IMR-90 (cell line): ENCODE measurements around the gene ITPKB. TPM values are rescaled to one million over a fixed set of nuclear protein-coding genes. Genes with fewer than 3 reads are reported as not detected.

ENCODE experiments used
- ATAC-seq: fragments of 200-7000 bp; cut with Tn5 transposase; 2 replicates; pipeline ENCODE4 v1.9.1; 2020; ENCODE audit warnings: low read depth, mild to moderate bottlenecking, moderate library complexity
- BruUV-seq: library from RNA; stranded (reverse); fragments of 400-500 nt; replicated peaks from 2 replicates; lab custom pipeline; 2021; lab: Mats Ljungman, UMichigan
- CTCF ChIA-PET: fragments of 300-600 bp; formaldehyde crosslinking; extraction: SDS; loops from one replicate; lab custom pipeline; 2021; ENCODE audit warnings: antibody characterized with exemption; lab: Yijun Ruan, JAX
- POLR2A ChIA-PET: fragments of 300-600 bp; sonication (Branson Sonifier 250); formaldehyde crosslinking; loops from one replicate; lab custom pipeline; 2022; ENCODE audit warnings: antibody characterized with exemption; ENCODE audit not compliant: unreplicated experiment; lab: Charles Lee
- DNase-seq: peaks from one replicate; pipeline ENCODE4 v3.0.0; 2013
- H2AFZ ChIP-seq: replicated peaks from 2 replicates; pipeline ENCODE3; 2013; ENCODE audit warnings: low read length, mild to moderate bottlenecking; ENCODE audit not compliant: poor library complexity
- H2AK5ac ChIP-seq: 2 replicates; pipeline ENCODE4 v1.6.1; 2013; ENCODE audit warnings: low read depth, low read length, inconsistent platforms
- H2AK9ac ChIP-seq: replicated peaks from 2 replicates; pipeline ENCODE3; 2013; ENCODE audit warnings: mild to moderate bottlenecking, low read depth, low read length, moderate library complexity; ENCODE audit not compliant: poor library complexity
- H2BK120ac ChIP-seq: 2 replicates; pipeline ENCODE4 v1.6.1; 2013; ENCODE audit warnings: low read depth, low read length, inconsistent platforms
- H2BK15ac ChIP-seq: 3 replicates; pipeline ENCODE4 v1.6.1; 2013; ENCODE audit warnings: low read depth, low read length, inconsistent platforms
- H2BK20ac ChIP-seq: 2 replicates; pipeline ENCODE4 v1.6.1; 2013; ENCODE audit warnings: low read depth, mild to moderate bottlenecking, inconsistent platforms, low read length, moderate library complexity
- H2BK5ac ChIP-seq: 2 replicates; pipeline ENCODE4 v1.6.1; 2013; ENCODE audit warnings: mild to moderate bottlenecking, low read depth, low read length, inconsistent platforms; ENCODE audit not compliant: poor library complexity, severe bottlenecking
- H3K14ac ChIP-seq: replicated peaks from 2 replicates; pipeline ENCODE4 v1.6.1; 2013; ENCODE audit warnings: low read depth, low read length, inconsistent platforms
- H3K18ac ChIP-seq: 2 replicates; pipeline ENCODE4 v1.6.1; 2013; ENCODE audit warnings: low read depth, low read length, control low read depth
- H3K23ac ChIP-seq: 2 replicates; pipeline ENCODE4 v1.6.1; 2013; ENCODE audit warnings: low read depth, low read length, inconsistent platforms
- H3K27ac ChIP-seq: 2 replicates; pipeline ENCODE4 v1.5.1; 2013; ENCODE audit warnings: mild to moderate bottlenecking, control low read depth, low read length; ENCODE audit not compliant: insufficient read depth
- H3K27me3 ChIP-seq: 2 replicates; pipeline ENCODE4 v1.6.1; 2013; ENCODE audit warnings: low read length; ENCODE audit not compliant: control insufficient read depth, insufficient read depth
- H3K36me3 ChIP-seq: 2 replicates; pipeline ENCODE4 v1.6.1; 2013; ENCODE audit warnings: low read length, mixed read lengths; ENCODE audit not compliant: control insufficient read depth, insufficient read depth
- H3K4ac ChIP-seq: 2 replicates; pipeline ENCODE4 v1.6.1; 2013; ENCODE audit warnings: low read depth, low read length, inconsistent platforms
- H3K4me1 ChIP-seq: 2 replicates; pipeline ENCODE4 v1.6.1; 2013; ENCODE audit warnings: low read length, mixed read lengths; ENCODE audit not compliant: control insufficient read depth, insufficient read depth
- H3K4me2 ChIP-seq: 2 replicates; pipeline ENCODE4 v1.6.1; 2013; ENCODE audit warnings: low read depth, mild to moderate bottlenecking, control low read depth, low read length, moderate library complexity
- H3K4me3 ChIP-seq: 2 replicates; pipeline ENCODE4 v1.5.1; 2013; ENCODE audit warnings: low read depth, mild to moderate bottlenecking, control low read depth, low read length, moderate library complexity; ENCODE audit not compliant: insufficient read depth
- H3K56ac ChIP-seq: 2 replicates; pipeline ENCODE4 v1.6.1; 2013; ENCODE audit warnings: low read length, inconsistent platforms; ENCODE audit not compliant: insufficient read depth; ENCODE audit errors: extremely low read depth
- H3K79me1 ChIP-seq, 2 experiments: 2 replicates each; pipeline ENCODE4 v1.6.1; 2013; ENCODE audit warnings: low read length in 2 of 2, inconsistent platforms in 1 of 2, low read depth in 1 of 2
- H3K9ac ChIP-seq: 2 replicates; pipeline ENCODE4 v1.6.1; 2013; ENCODE audit warnings: low read depth, low read length, control low read depth
- H3K9me1 ChIP-seq: 2 replicates; pipeline ENCODE4 v1.6.1; 2013; ENCODE audit warnings: low read length, inconsistent platforms; ENCODE audit not compliant: insufficient read depth
- H3K9me3 ChIP-seq: 2 replicates; pipeline ENCODE4 v1.6.1; 2013; ENCODE audit warnings: low read length; ENCODE audit not compliant: control insufficient read depth, insufficient read depth
- H4K20me1 ChIP-seq: 2 replicates; pipeline ENCODE4 v1.6.1; 2013; ENCODE audit warnings: low read length, inconsistent platforms; ENCODE audit not compliant: insufficient read depth
- H4K5ac ChIP-seq: 2 replicates; pipeline ENCODE4 v1.6.1; 2013; ENCODE audit warnings: mild to moderate bottlenecking, low read depth, low read length, control low read depth
- H4K8ac ChIP-seq, 2 experiments: 2 replicates each; pipeline ENCODE4 v1.6.1; 2013; ENCODE audit warnings: low read depth in 2 of 2, low read length in 2 of 2, control low read depth in 1 of 2, inconsistent platforms in 1 of 2
- H4K91ac ChIP-seq: 2 replicates; pipeline ENCODE4 v1.6.1; 2013; ENCODE audit warnings: low read depth, low read length, inconsistent platforms; ENCODE audit not compliant: insufficient read depth
- BHLHE40 ChIP-seq: fragments of 150-350 bp; IDR thresholded peaks from 2 replicates; pipeline ENCODE4 v1.6.1; 2016; ENCODE audit warnings: mild to moderate bottlenecking, low read depth, low read length
- CEBPB ChIP-seq: IDR thresholded peaks from 2 replicates; pipeline ENCODE4 v1.6.1; 2012; ENCODE audit warnings: low read depth, low read length, improper control_type of control experiment
- CHD1 ChIP-seq: IDR thresholded peaks from 2 replicates; pipeline ENCODE4 v1.6.1; 2012; ENCODE audit warnings: low read depth, low read length, improper control_type of control experiment
- CTCF ChIP-seq: conservative IDR thresholded peaks from 2 replicates; pipeline ENCODE4 v1.5.1; 2012; ENCODE audit warnings: mild to moderate bottlenecking, low read depth, low read length, improper control_type of control experiment
- ELK1 ChIP-seq: fragments of 150-350 bp; IDR thresholded peaks from 2 replicates; pipeline ENCODE4 v1.6.1; 2016; ENCODE audit warnings: low read depth, mild to moderate bottlenecking, low read length, moderate library complexity, borderline replicate concordance
- FOS ChIP-seq: fragments of 150-350 bp; IDR thresholded peaks from 2 replicates; pipeline ENCODE4 v1.6.1; 2016; ENCODE audit warnings: low read depth, low read length
- NFE2L2 ChIP-seq: fragments of 150-350 bp; IDR thresholded peaks from 2 replicates; pipeline ENCODE4 v1.6.1; 2016; ENCODE audit warnings: low read depth, mild to moderate bottlenecking, low read length
- RAD21 ChIP-seq: IDR thresholded peaks from 2 replicates; pipeline ENCODE4 v1.6.1; 2012; ENCODE audit warnings: low read length, improper control_type of control experiment
- RCOR1 ChIP-seq: IDR thresholded peaks from 2 replicates; pipeline ENCODE4 v1.6.1; 2012; ENCODE audit warnings: mild to moderate bottlenecking, low read length, improper control_type of control experiment; ENCODE audit not compliant: insufficient replicate concordance
- USF2 ChIP-seq: fragments of 150-350 bp; IDR thresholded peaks from 2 replicates; pipeline ENCODE4 v1.6.1; 2017; ENCODE audit warnings: mild to moderate bottlenecking, antibody characterized with exemption, low read length, low read depth
- WGBS, 2 experiments: methylation state at CpG; one replicate each; pipeline versions ENCODE4 v1.1.5 to v1.1.7; 2013; ENCODE audit warnings: missing lambda C conversion rate in 2 of 2; ENCODE audit not compliant: insufficient read length in 1 of 2; ENCODE audit errors: extremely low coverage in 2 of 2; 5-methylcytosine and 5-hydroxymethylcytosine counted together
- dilution Hi-C: fragments of 300-500 bp; cut with HindIII; formaldehyde crosslinking; loops from one replicate; pipeline ENCODE4 v1.14.3; 2018; ENCODE audit warnings: low sequenced_read_pairs; ENCODE audit not compliant: unreplicated experiment
- in situ Hi-C: fragments of 300-500 bp; cut with MboI; formaldehyde crosslinking; loops from 3 replicates; pipeline ENCODE4 v1.14.3; 2019; ENCODE audit warnings: low sequenced_read_pairs, inconsistent platforms, mixed read lengths
- intact Hi-C: fragments of 100-400 bp; cut with micrococcal nuclease; formaldehyde crosslinking; loops from 2 replicates; pipeline ENCODE4 v1.10.0; 2022
- polyA plus RNA-seq, 3 experiments: library from polyadenylated mRNA; depleted of rRNA; stranded (reverse); fragments of >200 nt; gene quantifications; 2 replicates each; pipeline ENCODE4 v1.2.3, GENCODE V29; 2012; ENCODE audit warnings: low replicate concordance in 1 of 3
- total RNA-seq: library from RNA; depleted of rRNA; stranded (reverse); fragments of >200 nt; gene quantifications from 2 replicates; pipeline ENCODE4 v1.2.3, GENCODE V29; 2012

The ITPKB gene
- total and polyA plus RNA-seq, 2 of the 4 experiments (the other 2 are of a cell fraction): 0.72 to 1.4 TPM

GRCh38 chr1:226751703-226752102, 12.6 kb upstream of the ITPKB start:
- intact Hi-C loops (no loop called here), in situ Hi-C loops (no loop called here), dilution Hi-C loops (no loop called here)
- Histone ChIP-seq H2AK5ac (no peak overlapping the region), H3K4me2 (no peak overlapping the region), H3K9ac (no peak overlapping the region), H3K56ac (no peak overlapping the region), H3K4me3 (no peak overlapping the region), H3K4me1 (no peaks in the 10 kb centered on the region), H2BK5ac (no peak overlapping the region), H4K5ac (no peak overlapping the region), H3K27me3 (peaks cover 17% of the 10 kb centered on the region), H2AFZ (no peak overlapping the region), H3K27ac (no peak overlapping the region), H3K79me1 (no peaks in the 10 kb centered on the region), H4K91ac (no peak overlapping the region), H3K4ac (no peak overlapping the region), H4K8ac (no peak overlapping the region), H2AK9ac (no peak overlapping the region), H3K36me3 (no peaks in the 10 kb centered on the region), H4K20me1 (no peaks in the 10 kb centered on the region), H2BK15ac (no peak overlapping the region), H3K18ac (no peak overlapping the region), H3K9me1 (no peaks in the 10 kb centered on the region), H2BK120ac (no peak overlapping the region), H3K23ac (no peak overlapping the region), H3K14ac (no peak overlapping the region), H2BK20ac (no peak overlapping the region), H3K9me3 (no peaks in the 10 kb centered on the region)
- ATAC-seq: no peak
- POLR2A ChIA-PET: interaction anchor here (0.6 kb wide), 1 partner anchor 9 kb away, joined by 6 read pairs; no protein-coding TSS in a partner anchor
- no peak for TF ChIP-seq CTCF
- TF ChIP-seq ELK1: no peak
- no peak for TF ChIP-seq CHD1
- TF ChIP-seq NFE2L2: no peak
- no peak for TF ChIP-seq RAD21
- no peak for TF ChIP-seq RCOR1
- TF ChIP-seq FOS: no peak
- no peak for TF ChIP-seq BHLHE40
- no peak for TF ChIP-seq USF2
- TF ChIP-seq CEBPB: no peak
- no peak for DNase-seq
- BruUV-seq: no TSS peak
- CTCF ChIA-PET: no interaction called here
- no CpG with 5 or more reads among the region's 3 CpGs for WGBS, 2 experiments
